ENCODE measurements around the gene SYNE1. TPM values are rescaled to one million over a fixed set of nuclear protein-coding genes. Genes with fewer than 3 reads are reported as not detected.

The SYNE1 gene
- total RNA-seq, 1 donor from 2014 or later, result 43.8 TPM

GRCh38 chr6:152594701-152595100 is 42.5 kb downstream of the SYNE1 start:
- DNase-seq (ENCODE audit: low spot score, unreplicated experiment), result no peak
- Mint-ChIP-seq H3K4me3 (ENCODE audit: low read depth) (no peak overlapping the region), H3K27ac (no peak overlapping the region), H3K36me3 (ENCODE audit: insufficient read depth) (no peaks in the 10 kb centered on the region), H3K9me3 (ENCODE audit: low read depth) (no peaks in the 10 kb centered on the region), H3K27me3 (no peaks in the 10 kb centered on the region), H3K4me1 (ENCODE audit: low read depth) (peaks cover 7% of the 10 kb centered on the region)
- TF ChIP-seq CTCF (IDR thresholded peaks at IDR 0.05; ENCODE audit: unreplicated experiment), result no peak

DNA sequence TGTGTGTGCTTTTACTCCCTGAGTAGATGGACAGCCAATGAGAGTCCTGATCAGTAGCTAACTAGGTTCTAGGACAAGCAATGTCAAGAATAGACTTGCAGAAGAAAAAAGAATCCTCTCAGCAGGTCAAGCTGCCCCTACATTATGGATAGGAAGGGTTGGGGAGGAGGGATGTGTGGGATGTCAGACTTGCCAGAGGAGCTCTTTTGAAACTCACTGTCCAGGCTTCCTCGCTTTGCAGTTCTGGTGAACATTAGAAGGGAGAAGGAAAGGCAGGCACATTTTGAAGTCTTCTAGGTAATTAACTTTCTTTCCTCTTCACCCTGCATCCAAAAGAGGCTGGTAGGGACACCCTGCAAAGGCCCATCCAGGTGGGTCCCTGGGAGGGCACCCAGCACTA is 48.7 kb downstream of the SYNE1 start:
- H3K36me3 Mint-ChIP-seq (ENCODE audit: insufficient read depth), result no peaks in the 10 kb centered on the region
- H3K4me3 Mint-ChIP-seq (ENCODE audit: low read depth), result no peak overlapping the region
- no peak overlapping the region for H3K27ac Mint-ChIP-seq
- H3K4me1 Mint-ChIP-seq (ENCODE audit: low read depth), result no peaks in the 10 kb centered on the region
- H3K9me3 Mint-ChIP-seq (ENCODE audit: low read depth), result no peaks in the 10 kb centered on the region
- no peak for DNase-seq (ENCODE audit: low spot score, unreplicated experiment)
- H3K27me3 Mint-ChIP-seq, result no peaks in the 10 kb centered on the region
- no peak for TF ChIP-seq CTCF (IDR thresholded peaks at IDR 0.05; ENCODE audit: unreplicated experiment)

DNA sequence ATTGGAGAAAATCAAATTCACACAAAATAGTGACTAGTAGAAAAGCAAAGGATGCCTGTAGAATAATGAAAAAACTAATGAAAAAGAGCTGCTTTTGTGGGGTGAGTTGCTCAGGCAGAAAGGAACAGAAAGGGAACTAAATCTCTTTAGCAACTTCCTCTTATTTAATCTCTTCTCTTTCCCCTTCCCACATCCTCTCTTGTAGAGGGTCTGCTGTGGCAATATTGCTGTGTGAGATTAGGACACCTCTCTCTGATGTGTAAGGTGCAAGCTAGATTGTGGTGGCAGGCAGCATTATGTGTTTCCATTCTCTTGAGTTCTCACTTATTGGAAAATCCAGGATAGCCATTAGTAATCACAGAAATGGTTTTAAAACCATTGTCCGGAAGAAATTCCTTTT is 49.7 kb downstream of the SYNE1 start:
- Mint-ChIP-seq H3K4me3 (ENCODE audit: low read depth) (no peak overlapping the region), H3K36me3 (ENCODE audit: insufficient read depth) (no peaks in the 10 kb centered on the region)
- TF ChIP-seq CTCF (IDR thresholded peaks at IDR 0.05; ENCODE audit: unreplicated experiment), result no peak

GRCh38 chr6:152585236-152585635 is 51.9 kb downstream of the SYNE1 start:
- DNase-seq (ENCODE audit: low spot score, unreplicated experiment), result no peak
- no peaks in the 10 kb centered on the region for H3K27me3 Mint-ChIP-seq
- H3K9me3 Mint-ChIP-seq (ENCODE audit: low read depth), result no peaks in the 10 kb centered on the region
- no peak overlapping the region for H3K4me3 Mint-ChIP-seq (ENCODE audit: low read depth)
- H3K36me3 Mint-ChIP-seq (ENCODE audit: insufficient read depth), result no peaks in the 10 kb centered on the region
- H3K27ac Mint-ChIP-seq, result no peak overlapping the region
- H3K4me1 Mint-ChIP-seq (ENCODE audit: low read depth), result no peaks in the 10 kb centered on the region
- no peak for TF ChIP-seq CTCF (IDR thresholded peaks at IDR 0.05; ENCODE audit: unreplicated experiment)

More for the DNA sequence above, 49.7 kb downstream of the SYNE1 start:
- Mint-ChIP-seq H3K27me3 (no peaks in the 10 kb centered on the region), H3K4me1 (ENCODE audit: low read depth) (no peaks in the 10 kb centered on the region), H3K27ac (no peak overlapping the region), H3K9me3 (ENCODE audit: low read depth) (no peaks in the 10 kb centered on the region)
- no peak for DNase-seq (ENCODE audit: low spot score, unreplicated experiment)

DNA sequence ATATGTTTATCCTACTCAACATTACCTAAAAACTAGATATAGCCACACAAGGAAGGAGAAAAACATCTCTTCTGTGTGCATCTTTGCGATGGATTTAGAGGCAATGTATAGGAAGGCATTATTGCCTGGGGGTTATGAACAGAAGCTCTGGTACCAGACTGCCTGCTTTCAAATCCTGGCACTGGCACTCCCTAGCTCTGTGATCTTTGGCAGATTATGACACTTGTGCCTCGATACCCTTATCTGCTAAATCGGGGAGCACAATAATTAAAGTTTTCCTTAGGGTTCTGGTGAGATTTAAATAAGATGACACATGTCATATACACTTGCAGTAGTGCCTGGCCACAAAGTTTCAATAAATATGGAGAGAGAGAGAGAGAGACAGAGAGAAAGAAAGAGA is 53.3 kb downstream of the SYNE1 start:
- no peaks in the 10 kb centered on the region for H3K4me1 Mint-ChIP-seq (ENCODE audit: low read depth)
- DNase-seq (ENCODE audit: low spot score, unreplicated experiment), result no peak
- H3K36me3 Mint-ChIP-seq (ENCODE audit: insufficient read depth), result no peaks in the 10 kb centered on the region
- H3K4me3 Mint-ChIP-seq (ENCODE audit: low read depth), result no peak overlapping the region
- no peak for TF ChIP-seq CTCF (IDR thresholded peaks at IDR 0.05; ENCODE audit: unreplicated experiment)
- no peaks in the 10 kb centered on the region for H3K9me3 Mint-ChIP-seq (ENCODE audit: low read depth)
- no peak overlapping the region for H3K27ac Mint-ChIP-seq
- no peaks in the 10 kb centered on the region for H3K27me3 Mint-ChIP-seq
